CD4-positive, alpha-beta T cell (primary cell): Measurements from ENCODE around the gene AFAP1L1. TPM values are rescaled to one million over a fixed set of nuclear protein-coding genes. Genes with fewer than 3 reads are reported as not detected.

Source experiments
- ATAC-seq: fragments of 200-7000 bp; cut with Tn5 transposase; one replicate; pipeline ENCODE4 v1.10.0; 2022; ENCODE audit warnings: mild to moderate bottlenecking; ENCODE audit not compliant: poor library complexity
- CTCF ChIA-PET: fragments of 350-600 bp; sonication (Branson Sonifier 250); formaldehyde crosslinking; loops from one replicate; lab custom pipeline; 2021; ENCODE audit warnings: antibody characterized with exemption, inconsistent platforms; lab: Charles Lee
- POLR2A ChIA-PET: fragments of 350-600 bp; sonication (Branson Sonifier 250); formaldehyde crosslinking; loops from one replicate; lab custom pipeline; 2021; ENCODE audit warnings: antibody characterized with exemption, inconsistent platforms; lab: Charles Lee
- DNase-seq, 14 experiments: peaks; one replicate each; pipeline ENCODE4 v3.0.0-alpha.2; 2013 to 2020; ENCODE audit warnings: mixed read lengths in 2 of 14
- H3K27ac ChIP-seq, 2 donors: one replicate each; pipeline versions ENCODE4 v1.5.1 to v1.7.0; 2013; ENCODE audit warnings: low read length in 2 of 2, low read depth in 1 of 2, mild to moderate bottlenecking in 1 of 2
- H3K27me3 ChIP-seq, 2 experiments: 1 replicate in 1 of 2; 2 replicates in 1 of 2; pipeline versions ENCODE4 v1.6.1 to v1.7.0; 2013; ENCODE audit warnings: low read length in 2 of 2, control low read depth in 1 of 2, mild to moderate bottlenecking in 1 of 2, moderate library complexity in 1 of 2; ENCODE audit not compliant: insufficient read depth in 2 of 2, control insufficient read depth in 1 of 2
- H3K36me3 ChIP-seq: one replicate; pipeline ENCODE4 v1.6.1; 2013; ENCODE audit warnings: low read length, control low read depth; ENCODE audit not compliant: insufficient read depth
- H3K4me1 ChIP-seq: one replicate; pipeline ENCODE4 v1.6.1; 2013; ENCODE audit warnings: low read length, control low read depth; ENCODE audit not compliant: insufficient read depth
- H3K4me3 ChIP-seq: one replicate; pipeline ENCODE4 v1.5.1; 2013; ENCODE audit warnings: mild to moderate bottlenecking, low read length, moderate library complexity
- H3K9me3 ChIP-seq, 2 experiments: 1 replicate in 1 of 2; 2 replicates in 1 of 2; pipeline versions ENCODE4 v1.6.1 to v1.7.0; 2013; ENCODE audit warnings: low read length in 2 of 2, mild to moderate bottlenecking in 2 of 2, control low read depth in 1 of 2, moderate library complexity in 1 of 2; ENCODE audit not compliant: control insufficient read depth in 1 of 2, insufficient read depth in 1 of 2
- H3K27ac Mint-ChIP-seq: one replicate; pipeline ENCODE4 v1.8.0; 2020; ENCODE audit warnings: mixed read lengths
- H3K27me3 Mint-ChIP-seq: one replicate; pipeline ENCODE4 v1.8.0; 2021; ENCODE audit warnings: mixed read lengths
- H3K36me3 Mint-ChIP-seq: one replicate; pipeline ENCODE4 v1.8.0; 2021; ENCODE audit warnings: low read depth, mixed read lengths
- H3K4me1 Mint-ChIP-seq: one replicate; pipeline ENCODE4 v1.8.0; 2021; ENCODE audit warnings: low read depth, mixed read lengths
- H3K4me3 Mint-ChIP-seq: one replicate; pipeline ENCODE4 v1.8.0; 2020; ENCODE audit warnings: mild to moderate bottlenecking, mixed read lengths
- H3K9me3 Mint-ChIP-seq: one replicate; pipeline ENCODE4 v1.8.0; 2020; ENCODE audit warnings: mixed read lengths
- CTCF ChIP-seq: fragments of 200-600 bp; IDR thresholded peaks from one replicate; pipeline ENCODE4 v1.8.0; 2022; ENCODE audit warnings: antibody characterized with exemption, mild to moderate bottlenecking
- intact Hi-C, 2 experiments: fragments of 100-400 bp; cut with DNase I in 1 of 2; cut with micrococcal nuclease in 1 of 2; formaldehyde crosslinking; loops; one replicate each; pipeline versions ENCODE4 v1.15.1 to v1.9.0; 2023 to 2025; cut with DNase I, micrococcal nuclease
- total RNA-seq, 174 experiments: library from RNA in 2 of 174; stranded (reverse) in 2 of 174; gene quantifications; one replicate each; pipeline ENCODE4 v1.2.3 and lab custom pipeline; 2021 to 2026

The AFAP1L1 gene
- total RNA-seq, 2 experiments from 2014 or later: 0.47 to 0.56 TPM

- H3K36me3 Mint-ChIP-seq: no peaks in the 10 kb centered on the region
- intact Hi-C loops: no loop called here
- TF ChIP-seq CTCF: no peak
- no peak overlapping the region for H3K27ac ChIP-seq
- H3K27me3 ChIP-seq: peaks cover 0 to 3% of the 10 kb centered on the region in 2 experiments
- POLR2A ChIA-PET: no interaction called here
- H3K27me3 Mint-ChIP-seq: peaks cover 4% of the 10 kb centered on the region
- peaks cover 25% of the 10 kb centered on the region for H3K4me1 ChIP-seq
- H3K9me3 Mint-ChIP-seq: no peaks in the 10 kb centered on the region
- H3K27ac Mint-ChIP-seq: no peak overlapping the region
- CTCF ChIA-PET: no interaction called here
- H3K9me3 ChIP-seq: peaks cover 0 to 10% of the 10 kb centered on the region in 2 experiments
- H3K4me3 ChIP-seq: no peak overlapping the region
- H3K4me3 Mint-ChIP-seq: no peak overlapping the region
- DNase-seq (no peak), ATAC-seq (no peak)
- no peaks in the 10 kb centered on the region for H3K36me3 ChIP-seq
- H3K4me1 Mint-ChIP-seq: peaks cover 36% of the 10 kb centered on the region
These were observed 30.2 kb downstream of the AFAP1L1 start for GRCh38 chr5:149301744-149302380.

- no peak for DNase-seq
- H3K36me3 Mint-ChIP-seq: no peaks in the 10 kb centered on the region
- POLR2A ChIA-PET: no interaction called here
These were observed 31.0 kb downstream of the AFAP1L1 start for GRCh38 chr5:149302641-149303040.

GRCh38 chr5:149303210-149303609, 31.6 kb downstream of the AFAP1L1 start:
- ATAC-seq (no peak), DNase-seq (no peak)
- ChIA-PET POLR2A (no interaction called here), CTCF (no interaction called here)
- Mint-ChIP-seq H3K27me3 (peaks cover 4% of the 10 kb centered on the region), H3K9me3 (no peaks in the 10 kb centered on the region), H3K4me3 (no peak overlapping the region), H3K36me3 (no peaks in the 10 kb centered on the region), H3K4me1 (peaks cover 23% of the 10 kb centered on the region), H3K27ac (no peak overlapping the region)
- Histone ChIP-seq H3K36me3 (no peaks in the 10 kb centered on the region), H3K27me3 (peaks cover 0 to 3% of the 10 kb centered on the region in 2 experiments), H3K4me1 (peaks cover 13% of the 10 kb centered on the region), H3K4me3 (no peak overlapping the region), H3K27ac (no peak overlapping the region), H3K9me3 (peaks cover 0 to 10% of the 10 kb centered on the region in 2 experiments)
- intact Hi-C loops: no loop called here
- TF ChIP-seq CTCF: no peak

More at GRCh38 chr5:149302641-149303040, 31.0 kb downstream of the AFAP1L1 start:
- TF ChIP-seq CTCF: no peak
- Mint-ChIP-seq H3K27me3 (peaks cover 4% of the 10 kb centered on the region), H3K27ac (no peak overlapping the region), H3K4me1 (peaks cover 29% of the 10 kb centered on the region), H3K9me3 (no peaks in the 10 kb centered on the region), H3K4me3 (no peak overlapping the region)
- Histone ChIP-seq H3K4me3 (no peak overlapping the region), H3K9me3 (peaks cover 0 to 10% of the 10 kb centered on the region in 2 experiments), H3K4me1 (peaks cover 17% of the 10 kb centered on the region), H3K27ac (no peak overlapping the region), H3K36me3 (no peaks in the 10 kb centered on the region), H3K27me3 (peaks cover 0 to 3% of the 10 kb centered on the region in 2 experiments)
- intact Hi-C loops: no loop called here
- CTCF ChIA-PET: no interaction called here
- ATAC-seq: no peak
